K562 (cell line): ENCODE measurements around the gene PRRT1. TPM values are rescaled to one million over a fixed set of nuclear protein-coding genes. Genes with fewer than 3 reads are reported as not detected.

ENCODE experiments used
- CBFA2T2 ChIP-seq: fragments of 450-650 bp; conservative IDR thresholded peaks from 2 replicates; pipeline ENCODE4 v1.6.1; 2017; ENCODE audit warnings: mild to moderate bottlenecking
- CBFA2T3 ChIP-seq: fragments of 450-650 bp; IDR thresholded peaks from 2 replicates; pipeline ENCODE4 v1.6.1; 2017
- ELF1 ChIP-seq: fragments of 200-800 bp; sonication (Bioruptor generic); IDR thresholded peaks from 2 replicates; pipeline ENCODE4 v1.6.1; 2016; ENCODE audit warnings: missing genetic modification characterization, missing compliant biosample characterization
- HNRNPH1 ChIP-seq: fragments of 200-400 bp; formaldehyde crosslinking; optimal IDR thresholded peaks from 2 replicates; pipeline ENCODE3; 2017; ENCODE audit warnings: low read depth, mild to moderate bottlenecking, low read length, moderate library complexity
- HOXB6 ChIP-seq: fragments of 250-450 bp; sonication (Bioruptor Pico); IDR thresholded peaks from 2 replicates; pipeline ENCODE4 v1.5.1; 2022; ENCODE audit warnings: mild to moderate bottlenecking, borderline replicate concordance
- KLF6 ChIP-seq: fragments of 250-450 bp; sonication (Bioruptor Pico); IDR thresholded peaks from 2 replicates; pipeline ENCODE4 v1.4.0; 2020; ENCODE audit warnings: mild to moderate bottlenecking, moderate library complexity, borderline replicate concordance
- L3MBTL2 ChIP-seq: fragments of 450-650 bp; IDR thresholded peaks from 2 replicates; pipeline ENCODE4 v1.6.1; 2016; ENCODE audit warnings: mild to moderate bottlenecking, moderate library complexity
- MTA2 ChIP-seq: fragments of 450-650 bp; IDR thresholded peaks from 2 replicates; pipeline ENCODE4 v1.6.1; 2016; ENCODE audit warnings: low read depth
- NCOR1 ChIP-seq: fragments of 450-650 bp; IDR thresholded peaks from 2 replicates; pipeline ENCODE4 v1.6.1; 2016; ENCODE audit warnings: mild to moderate bottlenecking, moderate library complexity
- NFRKB ChIP-seq: fragments of 450-650 bp; IDR thresholded peaks from 2 replicates; pipeline ENCODE4 v1.6.1; 2016; ENCODE audit warnings: low read depth
- POLR2G ChIP-seq: fragments of 200-400 bp; formaldehyde crosslinking; IDR thresholded peaks from 2 replicates; pipeline ENCODE4 v1.6.1; 2017; ENCODE audit warnings: low read depth, mild to moderate bottlenecking, antibody characterized with exemption, low read length, moderate library complexity
- SIRT6 ChIP-seq: IDR thresholded peaks from one replicate; pipeline ENCODE4 v1.6.1; 2012; ENCODE audit warnings: low read depth, mild to moderate bottlenecking, control low read depth, inconsistent platforms, low read length, moderate library complexity
- TAL1 ChIP-seq: fragments of 450-650 bp; IDR thresholded peaks from 2 replicates; pipeline ENCODE4 v1.6.1; 2016; ENCODE audit warnings: mild to moderate bottlenecking
- TEAD4 ChIP-seq, 2 experiments: sonication (generic) in 1 of 2; formaldehyde crosslinking in 1 of 2; IDR thresholded peaks; 2 replicates each; pipeline versions ENCODE4 v1.6.1 to v1.8.0; 2012 to 2022; ENCODE audit warnings: borderline replicate concordance in 1 of 2, inconsistent platforms in 1 of 2, low read length in 1 of 2, mild to moderate bottlenecking in 1 of 2, missing genetic modification reagents in 1 of 2
- TSHZ1 ChIP-seq: fragments of 250-450 bp; sonication (Bioruptor Pico); IDR thresholded peaks from 2 replicates; pipeline ENCODE4 v1.4.0; 2020; ENCODE audit warnings: mild to moderate bottlenecking, moderate library complexity
- ZNF277 ChIP-seq: fragments of 250-450 bp; sonication (Bioruptor Pico); IDR thresholded peaks from 2 replicates; pipeline ENCODE4 v1.8.0; 2022; ENCODE audit warnings: inconsistent platforms, mild to moderate bottlenecking, moderate library complexity, borderline replicate concordance
- ZNF311 ChIP-seq: fragments of 250-450 bp; sonication (Bioruptor Pico); IDR thresholded peaks from 2 replicates; pipeline ENCODE4 v1.4.0; 2020; ENCODE audit warnings: mild to moderate bottlenecking, moderate library complexity
- ZSCAN29 ChIP-seq: fragments of 450-650 bp; IDR thresholded peaks from 2 replicates; pipeline ENCODE4 v1.6.1; 2017
- polyA plus RNA-seq, 8 experiments: library from polyadenylated mRNA; depleted of rRNA in 4 of 8; stranded (reverse) in 5 of 8; unstranded in 3 of 8; fragments of >200 nt; fragmentation: Nextera tagmentation in 2 of 8; fragmentation: Illumina TruSeq in 1 of 8; extraction: Ambion mirVana in 2 of 8; extraction: Trizol in 1 of 8; gene quantifications; 2 replicates each; pipeline versions ENCODE4 v1.2.1 to v1.2.3, GENCODE V29; 2011 to 2014; ENCODE audit warnings: inconsistent platforms in 1 of 8, missing spikeins in 1 of 8
- total RNA-seq, 7 experiments: library from RNA; depleted of rRNA in 6 of 7; stranded (reverse); fragments of >200 nt in 6 of 7; fragmentation: Illumina TruSeq in 2 of 7; extraction: Trizol in 2 of 7; gene quantifications; 2 replicates each; pipeline versions ENCODE4 v1.2.1 to v1.2.3, GENCODE V29; 2011 to 2021; ENCODE audit warnings: low replicate concordance in 1 of 7

Gene PRRT1
- total and polyA plus RNA-seq, 9 of the 15 experiments (the other 6 are each of a cell fraction or from before 2014, with no cell fraction given) = 0.14 to 3.5 (median 0.41) TPM

- peak; percentile 57; the same call in 1 of the 2 replicates for TF ChIP-seq TAL1
- TF ChIP-seq SIRT6 = no peak
- TF ChIP-seq POLR2G = no peak
- no peak for TF ChIP-seq ZNF277
- TF ChIP-seq TEAD4 (IDR thresholded peaks at IDR 0.05; ENCODE audit: low read length) = 0 out of 2 replicates have a peak, but pooled peaks have one; percentile 39
- TF ChIP-seq TEAD4 (CRISPR knock-in tag; IDR thresholded peaks at IDR 0.05; ENCODE audit: borderline replicate concordance) = no peak
- TF ChIP-seq CBFA2T3 = peak; percentile 79
- TF ChIP-seq ZSCAN29 = no peak
- no peak for TF ChIP-seq HOXB6 (CRISPR knock-in tag)
- no peak for TF ChIP-seq TSHZ1 (CRISPR knock-in tag)
- no peak for TF ChIP-seq NFRKB
- TF ChIP-seq ZNF311 (CRISPR knock-in tag) = no peak
- no peak for TF ChIP-seq HNRNPH1
- TF ChIP-seq NCOR1 = peak; percentile 59; the same call in 1 of the 2 replicates
- TF ChIP-seq MTA2 = 0 out of 2 replicates have a peak, but pooled peaks have one; percentile 11
- no peak for TF ChIP-seq ELF1
- peak; percentile 70 for TF ChIP-seq CBFA2T2
- TF ChIP-seq L3MBTL2 = peak; percentile 21; the same call in 1 of the 2 replicates
- TF ChIP-seq KLF6 (CRISPR knock-in tag) = no peak
Observed at GRCh38 chr6:32140420-32141046, 11.2 kb downstream of the PRRT1 start (continued).
